GM21786 (cell line): ENCODE measurements around the gene VCX2.
"Not testable (repeated sequence)": the region's sequence is repeated elsewhere in the genome, so short reads cannot be mapped to it uniquely, and the experiment has no call there.

ENCODE experiments used
- ATAC-seq: cut with Tn5 transposase; IDR thresholded peaks from one replicate; pipeline ENCODE4 v1.9.1; 2021; ENCODE audit not compliant: unreplicated experiment

The VCX2 gene

GRCh38 chrX:8125566-8125965 is 45.5 kb downstream of the VCX2 start:
- no peak for ATAC-seq

GRCh38 chrX:8122538-8122937 is 48.5 kb downstream of the VCX2 start:
- ATAC-seq, result no peak

- not testable (repeated sequence) for ATAC-seq
Measured at GRCh38 chrX:8121391-8121790, 49.7 kb downstream of the VCX2 start.
